Measurements from ENCODE around the gene KLKB1.

- TF ChIP-seq CTCF (IDR thresholded peaks at IDR 0.05) (no peak), POLR2A (IDR thresholded peaks at IDR 0.05) (no peak)
These were observed 45.5 kb downstream of the KLKB1 start for GRCh38 chr4:186272699-186273391.

Measured in uterus (tissue), 2 donors.